Colonic mucosa (tissue), 4 donors: ENCODE data around the gene C4A. TPM values are rescaled to one million over a fixed set of nuclear protein-coding genes. Genes with fewer than 3 reads are reported as not detected.
"Not testable (repeated sequence)": the region's sequence is repeated elsewhere in the genome, so short reads cannot be mapped to it uniquely, and the experiment has no call there.

Source experiments
- DNase-seq: peaks from one replicate; pipeline ENCODE4 v3.0.0-alpha.2; 2020
- H3K27ac ChIP-seq: fragments of 200-600 bp; one replicate; pipeline ENCODE4 v1.8.0; 2021
- H3K27me3 ChIP-seq: fragments of 200-600 bp; one replicate; pipeline ENCODE4 v1.8.0; 2021
- H3K36me3 ChIP-seq: fragments of 200-600 bp; one replicate; pipeline ENCODE4 v1.8.0; 2021
- H3K4me1 ChIP-seq: fragments of 200-600 bp; one replicate; pipeline ENCODE4 v1.8.0; 2021; ENCODE audit warnings: mild to moderate bottlenecking
- H3K4me3 ChIP-seq: fragments of 200-600 bp; one replicate; pipeline ENCODE4 v1.8.0; 2021
- H3K9ac ChIP-seq, 2 donors: one replicate each; pipeline ENCODE4 v1.7.0; 2013; ENCODE audit warnings: control low read depth in 2 of 2, low read depth in 2 of 2, low read length in 2 of 2
- H3K9me3 ChIP-seq: fragments of 200-600 bp; one replicate; pipeline ENCODE4 v1.8.0; 2021
- intact Hi-C: fragments of 100-400 bp; cut with DNase I; formaldehyde crosslinking; loops from one replicate; pipeline ENCODE4 v1.14.1; 2022
- total RNA-seq, 2 donors: library from RNA; stranded (reverse); fragmentation: NEBNext Ultra II Directional in 1 of 2; extraction: Animal tissue kit (Norgen Biotek cat#: 25700) in 1 of 2; gene quantifications; one replicate each; pipeline ENCODE4 v1.2.1, GENCODE V29; 2021
- TF ChIP-seq, protein P1 (sequence below): fragments of 200-600 bp; IDR thresholded peaks from one replicate; pipeline ENCODE4 v1.8.0; 2022; ENCODE audit warnings: antibody characterized with exemption, mild to moderate bottlenecking
- donor health status: healthy.
- donor health status: DM: no; HTN: no; CAD: no.
- donor health status: DM: no; HTN: no; CAD: no.

C4A gene
- total RNA-seq, 2 donors from 2014 or later: 15.9 to 23.4 TPM

GRCh38 chr6:32045811-32046449, 64.1 kb downstream of the C4A start:
- Histone ChIP-seq H3K4me3 (no peak overlapping the region), H3K4me1 (no peaks in the 10 kb centered on the region), H3K36me3 (no peaks in the 10 kb centered on the region), H3K27ac (no peak overlapping the region), H3K27me3 (no peaks in the 10 kb centered on the region), H3K9me3 (no peaks in the 10 kb centered on the region), H3K9ac (no peak overlapping the region)
- no peak for DNase-seq
- intact Hi-C loops: no loop called here
- TF ChIP-seq, protein P1, sequence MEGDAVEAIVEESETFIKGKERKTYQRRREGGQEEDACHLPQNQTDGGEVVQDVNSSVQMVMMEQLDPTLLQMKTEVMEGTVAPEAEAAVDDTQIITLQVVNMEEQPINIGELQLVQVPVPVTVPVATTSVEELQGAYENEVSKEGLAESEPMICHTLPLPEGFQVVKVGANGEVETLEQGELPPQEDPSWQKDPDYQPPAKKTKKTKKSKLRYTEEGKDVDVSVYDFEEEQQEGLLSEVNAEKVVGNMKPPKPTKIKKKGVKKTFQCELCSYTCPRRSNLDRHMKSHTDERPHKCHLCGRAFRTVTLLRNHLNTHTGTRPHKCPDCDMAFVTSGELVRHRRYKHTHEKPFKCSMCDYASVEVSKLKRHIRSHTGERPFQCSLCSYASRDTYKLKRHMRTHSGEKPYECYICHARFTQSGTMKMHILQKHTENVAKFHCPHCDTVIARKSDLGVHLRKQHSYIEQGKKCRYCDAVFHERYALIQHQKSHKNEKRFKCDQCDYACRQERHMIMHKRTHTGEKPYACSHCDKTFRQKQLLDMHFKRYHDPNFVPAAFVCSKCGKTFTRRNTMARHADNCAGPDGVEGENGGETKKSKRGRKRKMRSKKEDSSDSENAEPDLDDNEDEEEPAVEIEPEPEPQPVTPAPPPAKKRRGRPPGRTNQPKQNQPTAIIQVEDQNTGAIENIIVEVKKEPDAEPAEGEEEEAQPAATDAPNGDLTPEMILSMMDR: no peak

GRCh38 chr6:32046450-32047083, 64.7 kb downstream of the C4A start:
- Histone ChIP-seq H3K4me3 (no peak overlapping the region), H3K4me1 (no peaks in the 10 kb centered on the region), H3K9ac (no peak overlapping the region), H3K9me3 (no peaks in the 10 kb centered on the region), H3K36me3 (no peaks in the 10 kb centered on the region), H3K27me3 (no peaks in the 10 kb centered on the region), H3K27ac (no peak overlapping the region)
- TF ChIP-seq, protein P1: no peak
- peak; percentile 23 for DNase-seq
- intact Hi-C loops: no loop called here

DNA sequence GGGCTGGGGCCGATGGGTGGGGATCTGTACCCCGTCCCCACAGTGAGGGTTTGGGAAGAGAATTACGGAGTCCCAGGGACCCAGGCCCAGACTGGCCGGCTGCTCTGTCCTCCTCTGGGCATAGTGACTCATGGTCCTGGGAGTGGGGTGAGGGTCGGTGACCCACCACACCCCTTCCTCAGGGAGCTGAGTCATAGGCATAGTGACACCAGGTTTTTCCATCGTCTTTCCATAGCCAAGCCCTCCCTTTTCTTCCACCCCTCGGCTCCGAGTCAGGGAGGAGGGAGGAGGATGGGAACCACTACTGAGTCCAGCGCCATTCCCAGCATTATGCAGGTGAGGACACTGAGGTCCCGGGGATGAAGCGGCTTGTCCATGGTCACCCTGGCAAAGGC, 65.2 kb downstream of the C4A start:
- Histone ChIP-seq H3K27ac (no peak overlapping the region), H3K9ac (no peak overlapping the region)
- intact Hi-C loops: no loop called here

GRCh38 chr6:32047539-32047854, 65.6 kb downstream of the C4A start:
- no peaks in the 10 kb centered on the region for H3K36me3 ChIP-seq
- no peak overlapping the region for H3K4me3 ChIP-seq
- TF ChIP-seq, protein P1: no peak
- no peak overlapping the region for H3K9ac ChIP-seq
- no peaks in the 10 kb centered on the region for H3K27me3 ChIP-seq
- H3K27ac ChIP-seq: no peak overlapping the region
- no peak for DNase-seq
- no peaks in the 10 kb centered on the region for H3K9me3 ChIP-seq
- intact Hi-C loops: no loop called here
- no peaks in the 10 kb centered on the region for H3K4me1 ChIP-seq

More for the DNA sequence above, 65.2 kb downstream of the C4A start:
- Histone ChIP-seq H3K9me3 (no peaks in the 10 kb centered on the region), H3K4me1 (no peaks in the 10 kb centered on the region), H3K4me3 (no peak overlapping the region), H3K27me3 (no peaks in the 10 kb centered on the region), H3K36me3 (no peaks in the 10 kb centered on the region)
- TF ChIP-seq, protein P1: no peak
- no peak for DNase-seq

GRCh38 chr6:32047855-32048766, 66.3 kb downstream of the C4A start:
- peak overlapping the region in 1 of 2 donors; percentile 35 for H3K9ac ChIP-seq
- no peak overlapping the region for H3K4me3 ChIP-seq
- peak; percentile 75 for DNase-seq
- H3K4me1 ChIP-seq: no peaks in the 10 kb centered on the region
- no peaks in the 10 kb centered on the region for H3K9me3 ChIP-seq
- no peak overlapping the region for H3K27ac ChIP-seq
- H3K27me3 ChIP-seq: no peaks in the 10 kb centered on the region
- intact Hi-C loops: no loop called here
- TF ChIP-seq, protein P1: peak; percentile 87
- H3K36me3 ChIP-seq: no peaks in the 10 kb centered on the region

DNA sequence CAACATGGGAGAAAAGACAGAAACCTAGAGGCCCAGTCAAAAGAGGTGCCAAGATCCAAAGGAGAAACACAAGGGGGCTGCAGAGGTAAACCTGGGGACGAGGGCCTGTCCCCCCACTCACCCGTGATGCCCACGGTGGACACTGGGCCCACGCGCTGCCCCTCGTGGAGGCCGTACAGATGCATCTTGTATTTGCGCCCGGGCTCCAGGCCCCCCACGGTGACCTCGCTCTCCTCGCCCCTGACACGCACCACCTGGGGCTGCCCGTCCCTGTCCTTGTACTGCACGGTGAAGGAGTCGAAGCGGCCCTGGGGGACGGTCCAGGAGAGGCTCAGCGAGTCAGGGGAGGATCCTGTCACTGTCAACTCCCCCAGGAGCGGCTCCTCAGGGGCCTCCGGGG, 67.3 kb downstream of the C4A start:
- H3K27ac ChIP-seq, H3K27me3 ChIP-seq, H3K4me1 ChIP-seq, H3K36me3 ChIP-seq, DNase-seq, H3K9me3 ChIP-seq, intact Hi-C loops, H3K9ac ChIP-seq, H3K4me3 ChIP-seq: not testable (repeated sequence)

GRCh38 chr6:32049736-32050135, 67.9 kb downstream of the C4A start:
- H3K4me1 ChIP-seq, H3K9ac ChIP-seq, H3K27me3 ChIP-seq, DNase-seq, H3K27ac ChIP-seq, intact Hi-C loops, H3K9me3 ChIP-seq, H3K4me3 ChIP-seq, H3K36me3 ChIP-seq: not testable (repeated sequence)
